Gastrocnemius medialis (tissue), 4 donors: ENCODE data around the gene PRPF38A.

Experiments
- CTCF ChIP-seq, 5 experiments: fragments of 450-650 bp in 3 of 5; fragments of 200-600 bp in 2 of 5; sonication (generic) in 2 of 5; IDR thresholded peaks in 4 of 5; conservative IDR thresholded peaks in 1 of 5; 1 replicate in 4 of 5; 2 replicates in 1 of 5; pipeline ENCODE4 v1.5.1; 2016 to 2019; ENCODE audit warnings: antibody characterized with exemption in 5 of 5, mild to moderate bottlenecking in 3 of 5, moderate library complexity in 3 of 5
- POLR2A ChIP-seq, 2 donors: fragments of 450-650 bp; IDR thresholded peaks; one replicate each; pipeline ENCODE4 v1.6.1; 2017; ENCODE audit warnings: antibody characterized with exemption in 2 of 2, mild to moderate bottlenecking in 2 of 2, moderate library complexity in 2 of 2

- TF ChIP-seq CTCF (IDR thresholded peaks at IDR 0.05 in 4 of 5, conservative IDR thresholded peaks at IDR 0.05 in 1 of 5) (peak in 3 of 5 experiments; percentile 34 to 71 (median 43)), POLR2A (IDR thresholded peaks at IDR 0.05) (peak; percentile 90 to 94)
Measured at GRCh38 chr1:52365746-52366516, 38.5 kb upstream of the PRPF38A start, which contains the start of gene CC2D1B.
